Stimulated activated CD8-positive, alpha-beta memory T cell treated with anti-CD3 and anti-CD28 coated beads, Interleukin-2, amount 100 ng/mL, for 1 hour (primary cell): ENCODE results near the gene SMARCAL1.
A peak's percentile ranks its signal among the peaks of the same experiment; 100 is the strongest.
"Not testable (repeated sequence)": the region's sequence is repeated elsewhere in the genome, so short reads cannot be mapped to it uniquely, and the experiment has no call there.

ENCODE experiments used
- DNase-seq, 2 donors: peaks; one replicate each; pipeline ENCODE4 v3.0.0-alpha.2; 2020; ENCODE audit warnings: low read depth in 2 of 2

The SMARCAL1 gene

GRCh38 chr2:216501854-216502253, 89.6 kb downstream of the SMARCAL1 start:
- DNase-seq: no peak

- DNase-seq: no peak
These were observed 90.3 kb downstream of the SMARCAL1 start for GRCh38 chr2:216502381-216503158.

- DNase-seq: no peak
These were observed 90.9 kb downstream of the SMARCAL1 start for GRCh38 chr2:216503159-216503629.

- DNase-seq: no peak
These were observed 91.6 kb downstream of the SMARCAL1 start for GRCh38 chr2:216503697-216504375.

- no peak for DNase-seq
These were observed 92.1 kb downstream of the SMARCAL1 start for GRCh38 chr2:216504376-216504762.

- no peak for DNase-seq
These were observed 93.1 kb downstream of the SMARCAL1 start for GRCh38 chr2:216505133-216506106.

GRCh38 chr2:216507220-216508160, 95.2 kb downstream of the SMARCAL1 start:
- DNase-seq: no peak

GRCh38 chr2:216508229-216508628, 95.9 kb downstream of the SMARCAL1 start:
- DNase-seq: no peak

GRCh38 chr2:216516730-216517350, 104.6 kb downstream of the SMARCAL1 start:
- DNase-seq: no peak

- no peak for DNase-seq
These were observed 105.4 kb downstream of the SMARCAL1 start for GRCh38 chr2:216517447-216518225.

GRCh38 chr2:216518566-216519119, 106.4 kb downstream of the SMARCAL1 start:
- not testable (repeated sequence) for DNase-seq

GRCh38 chr2:216519154-216519762, 107.0 kb downstream of the SMARCAL1 start:
- peak in 1 of 2 donors; percentile 18 for DNase-seq

- DNase-seq: no peak
These were observed 107.8 kb downstream of the SMARCAL1 start for GRCh38 chr2:216520112-216520511.

GRCh38 chr2:216522892-216523502, 110.7 kb downstream of the SMARCAL1 start:
- DNase-seq: no peak

GRCh38 chr2:216525972-216526371, 113.7 kb downstream of the SMARCAL1 start:
- no peak for DNase-seq

GRCh38 chr2:216526939-216527338, 114.7 kb downstream of the SMARCAL1 start:
- DNase-seq: no peak

GRCh38 chr2:216527600-216527999, 115.3 kb downstream of the SMARCAL1 start:
- DNase-seq: no peak

- DNase-seq: no peak
These were observed 120.3 kb downstream of the SMARCAL1 start for GRCh38 chr2:216532562-216532961.
